Measurements from ENCODE around the gene IRX4. TPM values are rescaled to one million over a fixed set of nuclear protein-coding genes. Genes with fewer than 3 reads are reported as not detected.

Gene IRX4
- total and polyA plus RNA-seq, 2 experiments from 2014 or later: 0.82 to 1.7 TPM

GRCh38 chr5:1893754-1894153, 11.0 kb upstream of the IRX4 start:
- TF ChIP-seq, protein P1, sequence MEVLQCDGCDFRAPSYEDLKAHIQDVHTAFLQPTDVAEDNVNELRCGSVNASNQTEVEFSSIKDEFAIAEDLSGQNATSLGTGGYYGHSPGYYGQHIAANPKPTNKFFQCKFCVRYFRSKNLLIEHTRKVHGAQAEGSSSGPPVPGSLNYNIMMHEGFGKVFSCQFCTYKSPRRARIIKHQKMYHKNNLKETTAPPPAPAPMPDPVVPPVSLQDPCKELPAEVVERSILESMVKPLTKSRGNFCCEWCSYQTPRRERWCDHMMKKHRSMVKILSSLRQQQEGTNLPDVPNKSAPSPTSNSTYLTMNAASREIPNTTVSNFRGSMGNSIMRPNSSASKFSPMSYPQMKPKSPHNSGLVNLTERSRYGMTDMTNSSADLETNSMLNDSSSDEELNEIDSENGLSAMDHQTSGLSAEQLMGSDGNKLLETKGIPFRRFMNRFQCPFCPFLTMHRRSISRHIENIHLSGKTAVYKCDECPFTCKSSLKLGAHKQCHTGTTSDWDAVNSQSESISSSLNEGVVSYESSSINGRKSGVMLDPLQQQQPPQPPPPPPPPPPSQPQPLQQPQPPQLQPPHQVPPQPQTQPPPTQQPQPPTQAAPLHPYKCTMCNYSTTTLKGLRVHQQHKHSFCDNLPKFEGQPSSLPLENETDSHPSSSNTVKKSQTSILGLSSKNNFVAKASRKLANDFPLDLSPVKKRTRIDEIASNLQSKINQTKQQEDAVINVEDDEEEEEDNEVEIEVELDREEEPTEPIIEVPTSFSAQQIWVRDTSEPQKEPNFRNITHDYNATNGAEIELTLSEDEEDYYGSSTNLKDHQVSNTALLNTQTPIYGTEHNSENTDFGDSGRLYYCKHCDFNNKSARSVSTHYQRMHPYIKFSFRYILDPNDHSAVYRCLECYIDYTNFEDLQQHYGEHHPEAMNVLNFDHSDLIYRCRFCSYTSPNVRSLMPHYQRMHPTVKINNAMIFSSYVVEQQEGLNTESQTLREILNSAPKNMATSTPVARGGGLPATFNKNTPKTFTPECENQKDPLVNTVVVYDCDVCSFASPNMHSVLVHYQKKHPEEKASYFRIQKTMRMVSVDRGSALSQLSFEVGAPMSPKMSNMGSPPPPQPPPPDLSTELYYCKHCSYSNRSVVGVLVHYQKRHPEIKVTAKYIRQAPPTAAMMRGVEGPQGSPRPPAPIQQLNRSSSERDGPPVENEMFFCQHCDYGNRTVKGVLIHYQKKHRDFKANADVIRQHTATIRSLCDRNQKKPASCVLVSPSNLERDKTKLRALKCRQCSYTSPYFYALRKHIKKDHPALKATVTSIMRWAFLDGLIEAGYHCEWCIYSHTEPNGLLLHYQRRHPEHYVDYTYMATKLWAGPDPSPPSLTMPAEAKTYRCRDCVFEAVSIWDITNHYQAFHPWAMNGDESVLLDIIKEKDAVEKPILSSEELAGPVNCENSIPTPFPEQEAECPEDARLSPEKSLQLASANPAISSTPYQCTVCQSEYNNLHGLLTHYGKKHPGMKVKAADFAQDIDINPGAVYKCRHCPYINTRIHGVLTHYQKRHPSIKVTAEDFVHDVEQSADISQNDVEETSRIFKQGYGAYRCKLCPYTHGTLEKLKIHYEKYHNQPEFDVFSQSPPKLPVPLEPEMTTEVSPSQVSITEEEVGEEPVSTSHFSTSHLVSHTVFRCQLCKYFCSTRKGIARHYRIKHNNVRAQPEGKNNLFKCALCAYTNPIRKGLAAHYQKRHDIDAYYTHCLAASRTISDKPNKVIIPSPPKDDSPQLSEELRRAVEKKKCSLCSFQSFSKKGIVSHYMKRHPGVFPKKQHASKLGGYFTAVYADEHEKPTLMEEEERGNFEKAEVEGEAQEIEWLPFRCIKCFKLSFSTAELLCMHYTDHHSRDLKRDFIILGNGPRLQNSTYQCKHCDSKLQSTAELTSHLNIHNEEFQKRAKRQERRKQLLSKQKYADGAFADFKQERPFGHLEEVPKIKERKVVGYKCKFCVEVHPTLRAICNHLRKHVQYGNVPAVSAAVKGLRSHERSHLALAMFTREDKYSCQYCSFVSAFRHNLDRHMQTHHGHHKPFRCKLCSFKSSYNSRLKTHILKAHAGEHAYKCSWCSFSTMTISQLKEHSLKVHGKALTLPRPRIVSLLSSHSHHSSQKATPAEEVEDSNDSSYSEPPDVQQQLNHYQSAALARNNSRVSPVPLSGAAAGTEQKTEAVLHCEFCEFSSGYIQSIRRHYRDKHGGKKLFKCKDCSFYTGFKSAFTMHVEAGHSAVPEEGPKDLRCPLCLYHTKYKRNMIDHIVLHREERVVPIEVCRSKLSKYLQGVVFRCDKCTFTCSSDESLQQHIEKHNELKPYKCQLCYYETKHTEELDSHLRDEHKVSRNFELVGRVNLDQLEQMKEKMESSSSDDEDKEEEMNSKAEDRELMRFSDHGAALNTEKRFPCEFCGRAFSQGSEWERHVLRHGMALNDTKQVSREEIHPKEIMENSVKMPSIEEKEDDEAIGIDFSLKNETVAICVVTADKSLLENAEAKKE (CRISPR knock-in tag; IDR thresholded peaks at IDR 0.05): no peak
- TF ChIP-seq, protein P2, sequence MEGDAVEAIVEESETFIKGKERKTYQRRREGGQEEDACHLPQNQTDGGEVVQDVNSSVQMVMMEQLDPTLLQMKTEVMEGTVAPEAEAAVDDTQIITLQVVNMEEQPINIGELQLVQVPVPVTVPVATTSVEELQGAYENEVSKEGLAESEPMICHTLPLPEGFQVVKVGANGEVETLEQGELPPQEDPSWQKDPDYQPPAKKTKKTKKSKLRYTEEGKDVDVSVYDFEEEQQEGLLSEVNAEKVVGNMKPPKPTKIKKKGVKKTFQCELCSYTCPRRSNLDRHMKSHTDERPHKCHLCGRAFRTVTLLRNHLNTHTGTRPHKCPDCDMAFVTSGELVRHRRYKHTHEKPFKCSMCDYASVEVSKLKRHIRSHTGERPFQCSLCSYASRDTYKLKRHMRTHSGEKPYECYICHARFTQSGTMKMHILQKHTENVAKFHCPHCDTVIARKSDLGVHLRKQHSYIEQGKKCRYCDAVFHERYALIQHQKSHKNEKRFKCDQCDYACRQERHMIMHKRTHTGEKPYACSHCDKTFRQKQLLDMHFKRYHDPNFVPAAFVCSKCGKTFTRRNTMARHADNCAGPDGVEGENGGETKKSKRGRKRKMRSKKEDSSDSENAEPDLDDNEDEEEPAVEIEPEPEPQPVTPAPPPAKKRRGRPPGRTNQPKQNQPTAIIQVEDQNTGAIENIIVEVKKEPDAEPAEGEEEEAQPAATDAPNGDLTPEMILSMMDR (conservative IDR thresholded peaks at IDR 0.05; ENCODE audit: low read depth in 2 of 2): no peak
- no peak for TF ChIP-seq NANOG (IDR thresholded peaks at IDR 0.05; ENCODE audit: borderline replicate concordance)
- TF ChIP-seq CREB1 (CRISPR knock-in tag; IDR thresholded peaks at IDR 0.05; ENCODE audit: low read depth): no peak
- no peak for TF ChIP-seq JUNB (IDR thresholded peaks at IDR 0.05; ENCODE audit: unreplicated experiment)
- no peak for TF ChIP-seq REST (IDR thresholded peaks at IDR 0.05; ENCODE audit: unreplicated experiment)
- TF ChIP-seq ZNF331 (CRISPR knock-in tag; IDR thresholded peaks at IDR 0.05; ENCODE audit: low read depth): no peak
- TF ChIP-seq ETS1 (IDR thresholded peaks at IDR 0.05): no peak
- no peak for TF ChIP-seq EZH2 (IDR thresholded peaks at IDR 0.05; ENCODE audit: low read depth, unreplicated experiment)
- TF ChIP-seq POLR2AphosphoS5 (IDR thresholded peaks at IDR 0.05; ENCODE audit: low read depth): no peak
- TF ChIP-seq ZNF114 (CRISPR knock-in tag; IDR thresholded peaks at IDR 0.05): no peak
- H3K4me2 ChIP-seq: no peak overlapping the region
- H3K4me1 ChIP-seq (ENCODE audit: insufficient read depth): no peaks in the 10 kb centered on the region
- H3K27ac ChIP-seq (ENCODE audit: low read depth): no peak overlapping the region
- peaks cover 15% of the 10 kb centered on the region for H3K27me3 Mint-ChIP-seq (ENCODE audit: insufficient read depth, low read depth, poor library complexity)
- no peaks in the 10 kb centered on the region for H4K20me1 ChIP-seq (replicated peaks; ENCODE audit: insufficient read depth)
- no peak overlapping the region for H3K27ac Mint-ChIP-seq
- peaks cover 8% of the 10 kb centered on the region; the same call in 2 of the 3 replicates for H3K4me1 Mint-ChIP-seq
- H3K9me2 ChIP-seq (ENCODE audit: insufficient read depth): no peaks in the 10 kb centered on the region
- H2AFZ ChIP-seq: no peak overlapping the region
- H3K27me3 ChIP-seq (ENCODE audit: insufficient read depth): peaks cover 17% of the 10 kb centered on the region
- H3K79me2 ChIP-seq (replicated peaks; ENCODE audit: insufficient read depth): no peaks in the 10 kb centered on the region
- no peaks in the 10 kb centered on the region; the same call in 2 of the 3 replicates for H3K9me3 Mint-ChIP-seq
- ATAC-seq (no peak), DNase-seq (ENCODE audit: low spot score) (no peak)
- no peaks in the 10 kb centered on the region for H3F3A ChIP-seq (replicated peaks; ENCODE audit: low read depth)
- H3K4me3 ChIP-seq: no peak overlapping the region
- no peak overlapping the region for H3K4me3 Mint-ChIP-seq
- H3K36me3 Mint-ChIP-seq (ENCODE audit: low read depth): no peaks in the 10 kb centered on the region
- no peaks in the 10 kb centered on the region for H3K36me3 ChIP-seq (ENCODE audit: insufficient read depth)

All from GM23338 (cell line).